GM15510 (cell line): ENCODE results near the gene ZMYM3.

Experiments used
- POLR2A ChIP-seq: IDR thresholded peaks from 3 replicates; pipeline ENCODE4 v1.6.1; 2011; ENCODE audit warnings: borderline replicate concordance; ENCODE audit not compliant: insufficient read length; ENCODE audit errors: extremely low read depth

The ZMYM3 gene

GRCh38 chrX:71256051-71256450 lies 2.1 kb upstream of the ZMYM3 start:
- TF ChIP-seq POLR2A, result no peak

DNA sequence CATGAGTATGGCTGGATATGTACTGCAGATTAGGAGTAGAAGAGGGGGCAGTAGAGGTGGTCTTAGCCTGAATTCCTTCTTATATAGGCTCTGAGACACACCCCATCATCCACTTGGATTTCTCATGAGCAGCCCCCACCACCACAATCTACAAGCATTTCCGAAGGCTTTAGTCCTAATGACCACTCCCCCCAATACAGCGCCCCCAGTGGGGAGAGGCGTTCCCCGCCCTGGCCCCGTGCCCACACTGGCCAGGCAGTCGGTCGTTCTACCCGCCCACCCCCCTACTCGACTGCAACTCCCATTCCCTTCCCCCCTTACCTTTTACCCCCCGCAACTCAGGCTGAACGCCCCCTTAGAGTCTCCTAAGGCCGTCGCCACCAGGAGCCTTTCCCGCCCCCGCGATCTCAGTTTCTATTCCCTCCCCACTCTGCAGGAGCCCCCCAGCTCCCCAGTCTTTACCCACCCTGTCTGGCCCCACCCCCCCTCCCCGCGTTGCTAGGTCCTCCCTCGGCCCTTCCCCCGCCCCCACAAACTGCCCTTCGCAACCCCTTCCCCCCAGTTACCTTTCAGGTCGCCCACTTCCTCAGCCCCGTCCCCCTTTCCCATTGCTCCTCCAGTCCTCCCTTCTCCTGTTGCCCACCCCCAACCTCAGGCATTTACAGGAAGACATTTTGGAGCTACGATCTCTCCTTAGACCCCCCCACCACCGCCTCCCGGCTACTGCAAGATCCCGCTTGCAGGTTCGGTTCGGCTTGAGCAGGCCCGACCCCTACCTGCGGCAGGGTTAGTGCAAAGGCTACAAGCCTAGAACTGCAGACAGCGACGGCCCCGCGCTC lies 468 bp downstream of the ZMYM3 start:
- TF ChIP-seq POLR2A, result no peak

DNA sequence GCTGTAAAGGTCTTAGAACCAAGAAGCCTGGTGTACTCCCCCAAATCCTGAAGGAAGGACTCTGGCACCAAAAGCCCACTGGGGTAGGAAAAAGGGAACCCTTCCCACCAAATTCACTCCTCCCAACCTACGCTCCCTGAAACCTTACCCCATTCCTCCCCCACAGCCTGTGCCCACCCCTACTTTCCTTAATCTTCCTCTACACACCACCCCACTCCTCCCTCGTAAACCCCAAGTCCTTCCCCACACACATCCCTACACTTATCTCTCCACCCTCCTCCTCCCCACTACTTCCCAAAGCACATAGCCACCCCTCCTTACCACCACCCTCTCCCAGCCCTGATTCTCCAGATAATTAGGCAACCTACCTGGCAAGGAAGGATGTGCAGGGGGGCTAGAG lies 1.7 kb downstream of the ZMYM3 start:
- no peak for TF ChIP-seq POLR2A

DNA sequence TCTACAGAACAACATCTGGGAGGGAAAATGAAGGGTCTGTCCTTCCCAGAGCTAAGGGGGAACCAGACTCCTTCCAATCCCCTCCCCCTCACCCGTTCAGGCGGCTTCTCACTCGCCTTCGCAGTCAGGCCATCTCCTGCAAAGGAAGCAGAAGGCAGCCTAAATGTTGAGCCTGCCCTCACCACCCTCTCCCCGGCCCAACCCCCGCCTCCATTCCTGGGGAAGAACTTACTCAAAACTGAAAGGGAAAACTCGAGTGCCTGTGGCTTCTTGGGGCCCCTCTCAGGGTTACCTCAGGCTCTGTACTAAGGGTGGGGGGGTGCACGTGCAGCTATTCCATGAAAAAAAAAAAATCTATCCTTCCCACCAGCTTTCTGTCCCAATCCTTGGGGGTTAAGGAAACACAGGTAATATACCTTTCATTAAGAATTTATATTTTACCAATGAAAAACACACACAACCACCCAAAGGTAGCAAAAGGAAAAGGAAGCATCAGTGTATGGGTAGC lies 2.4 kb downstream of the ZMYM3 start:
- no peak for TF ChIP-seq POLR2A

DNA sequence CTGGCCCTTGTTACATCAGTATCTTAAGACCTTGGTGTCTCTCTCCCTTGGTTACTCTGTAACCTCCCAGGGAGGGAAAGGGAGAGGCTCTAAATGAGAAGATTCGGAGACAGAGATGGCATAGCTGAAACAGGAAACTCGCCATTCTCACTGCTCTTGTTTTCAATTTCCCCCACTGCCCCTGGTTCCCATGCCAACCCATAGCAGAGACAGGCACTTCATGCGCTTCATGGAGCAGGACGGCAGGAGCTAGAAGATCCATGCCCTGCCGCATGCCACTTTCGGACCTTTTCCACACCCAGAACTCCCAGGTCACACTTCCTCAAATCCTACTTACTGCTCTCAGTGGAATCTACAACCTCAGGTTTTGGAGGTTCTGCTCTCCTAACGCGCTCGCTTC lies 3.1 kb downstream of the ZMYM3 start:
- TF ChIP-seq POLR2A, result no peak

GRCh38 chrX:71245159-71245558 lies 8.8 kb downstream of the ZMYM3 start:
- no peak for TF ChIP-seq POLR2A

GRCh38 chrX:71244359-71245128 lies 9.4 kb downstream of the ZMYM3 start:
- TF ChIP-seq POLR2A, result no peak

DNA sequence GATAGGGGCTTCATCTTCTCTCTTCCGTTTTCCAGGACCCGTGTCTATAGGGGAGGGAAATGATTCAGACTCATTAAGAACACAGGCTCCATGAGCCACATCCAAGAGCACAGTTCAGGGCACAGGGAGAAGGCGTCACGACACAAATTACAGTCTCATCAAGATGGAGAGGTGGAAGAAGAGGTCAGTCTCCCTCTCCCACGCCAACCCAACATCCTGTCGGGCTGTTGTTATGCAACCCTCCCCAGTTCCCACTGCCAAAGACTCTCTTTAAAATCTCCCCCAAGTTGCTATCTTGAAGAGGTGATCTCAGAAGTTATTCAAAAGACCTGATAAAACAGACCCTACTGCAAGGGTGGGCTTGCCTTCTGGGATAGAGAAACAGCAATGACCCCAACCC lies 12.6 kb downstream of the ZMYM3 start:
- no peak for TF ChIP-seq POLR2A

GRCh38 chrX:71239781-71240180 lies 14.2 kb downstream of the ZMYM3 start:
- no peak for TF ChIP-seq POLR2A

DNA sequence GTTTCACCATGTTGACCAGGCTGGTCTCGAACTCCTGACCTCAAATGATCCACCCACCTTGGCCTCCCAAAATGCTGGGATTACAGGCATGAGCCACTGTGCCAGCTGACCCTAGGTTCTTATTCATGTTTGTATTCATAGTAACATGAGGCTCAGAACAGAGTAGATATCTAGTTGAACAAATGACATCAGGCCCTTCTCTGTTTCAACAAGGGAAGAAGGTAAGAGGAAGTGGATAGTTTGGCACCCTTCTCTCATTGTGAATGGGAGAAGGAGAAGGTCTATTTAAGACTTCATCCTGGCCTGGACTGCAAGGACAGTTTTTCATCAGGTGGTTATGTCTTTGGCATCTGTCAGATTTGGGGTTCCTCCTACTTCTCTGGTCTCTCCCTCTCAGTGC lies 17.1 kb downstream of the ZMYM3 start:
- TF ChIP-seq POLR2A, result no peak

DNA sequence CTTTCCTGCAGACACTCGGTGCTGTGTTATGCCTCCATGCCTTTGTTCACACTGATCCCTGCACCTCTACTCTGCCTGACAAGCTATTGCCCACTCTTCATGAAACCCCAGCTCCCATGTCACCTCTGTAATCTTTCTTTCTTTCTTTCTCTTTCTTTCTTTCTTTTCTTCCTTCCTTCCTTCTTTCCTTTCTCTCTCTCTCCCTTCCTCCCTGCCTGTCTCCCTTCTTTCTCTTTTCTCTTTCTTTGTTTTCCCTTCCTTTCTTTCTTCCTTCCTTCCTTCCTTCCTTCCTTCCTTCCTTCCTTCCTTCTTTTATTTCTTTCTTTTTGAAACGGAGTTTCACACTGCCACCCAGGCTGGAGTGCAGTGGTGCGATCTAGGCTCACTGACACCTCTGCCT lies 18.5 kb downstream of the ZMYM3 start:
- no peak for TF ChIP-seq POLR2A

- TF ChIP-seq POLR2A, result no peak
Observed at GRCh38 chrX:71228063-71228642, 25.8 kb downstream of the ZMYM3 start.

DNA sequence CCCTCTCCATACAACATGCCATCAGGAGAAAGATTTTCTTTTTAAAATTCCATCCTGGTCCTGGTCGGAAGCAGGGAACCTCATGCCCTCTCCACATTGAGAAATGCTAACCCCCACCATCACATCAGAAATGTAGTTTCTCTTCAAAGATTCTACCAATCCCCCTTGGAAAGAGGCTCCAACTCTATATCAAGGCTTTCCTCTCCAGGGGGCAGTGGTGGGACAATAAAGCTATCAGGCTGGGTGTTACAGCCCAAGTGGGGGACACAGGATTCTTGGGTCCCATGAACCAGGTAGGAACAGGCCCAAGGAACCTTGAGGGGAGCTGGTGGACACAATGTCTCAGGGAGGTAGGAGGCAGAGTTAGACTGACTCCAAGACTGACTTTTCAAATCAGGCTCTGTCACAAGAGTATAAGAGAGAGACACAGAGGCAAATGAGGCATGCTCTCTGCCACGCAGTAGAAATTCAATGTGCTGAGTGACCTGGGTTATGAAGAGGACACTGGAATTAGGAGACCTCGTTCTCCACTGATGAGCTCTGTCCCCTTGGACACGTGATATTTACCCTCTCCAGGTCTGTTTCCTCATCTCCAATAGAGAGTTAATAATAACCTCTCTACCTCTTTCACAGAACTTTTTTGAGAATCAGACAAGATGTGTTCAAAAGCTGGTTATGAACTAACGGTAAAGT lies 26.4 kb downstream of the ZMYM3 start:
- TF ChIP-seq POLR2A, result no peak

- no peak for TF ChIP-seq POLR2A
Observed at GRCh38 chrX:71225676-71226075, 28.3 kb downstream of the ZMYM3 start.

DNA sequence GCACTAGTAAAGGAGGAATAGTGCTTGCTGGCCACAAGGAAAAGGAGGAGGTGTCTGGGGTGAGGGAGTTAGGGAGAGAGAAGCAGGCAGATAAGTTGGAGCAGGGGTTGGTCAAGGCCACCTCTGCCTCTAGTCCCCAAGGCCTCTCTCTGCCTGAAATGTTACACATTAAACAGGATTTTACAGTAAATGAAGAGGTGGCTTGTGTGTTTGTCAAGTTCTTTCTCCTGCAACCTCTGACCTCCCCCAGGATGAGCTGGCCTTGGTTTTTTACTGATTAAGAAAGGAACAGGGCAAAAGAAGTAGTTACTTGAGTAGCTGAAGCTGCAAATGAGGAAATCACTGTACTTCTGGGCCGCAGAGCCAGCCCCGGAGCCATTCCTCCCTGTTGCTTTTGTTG lies 28.9 kb downstream of the ZMYM3 start:
- no peak for TF ChIP-seq POLR2A
